Activated CD4-positive, alpha-beta T cell treated with anti-CD3 and anti-CD28 coated beads, Interleukin-2, amount 50 U/mL, for 1 hour (primary cell): ENCODE data around the gene MTNR1B.

Source experiments
- DNase-seq: peaks from one replicate; pipeline ENCODE4 v3.0.0-alpha.2; 2020

The MTNR1B gene

DNA sequence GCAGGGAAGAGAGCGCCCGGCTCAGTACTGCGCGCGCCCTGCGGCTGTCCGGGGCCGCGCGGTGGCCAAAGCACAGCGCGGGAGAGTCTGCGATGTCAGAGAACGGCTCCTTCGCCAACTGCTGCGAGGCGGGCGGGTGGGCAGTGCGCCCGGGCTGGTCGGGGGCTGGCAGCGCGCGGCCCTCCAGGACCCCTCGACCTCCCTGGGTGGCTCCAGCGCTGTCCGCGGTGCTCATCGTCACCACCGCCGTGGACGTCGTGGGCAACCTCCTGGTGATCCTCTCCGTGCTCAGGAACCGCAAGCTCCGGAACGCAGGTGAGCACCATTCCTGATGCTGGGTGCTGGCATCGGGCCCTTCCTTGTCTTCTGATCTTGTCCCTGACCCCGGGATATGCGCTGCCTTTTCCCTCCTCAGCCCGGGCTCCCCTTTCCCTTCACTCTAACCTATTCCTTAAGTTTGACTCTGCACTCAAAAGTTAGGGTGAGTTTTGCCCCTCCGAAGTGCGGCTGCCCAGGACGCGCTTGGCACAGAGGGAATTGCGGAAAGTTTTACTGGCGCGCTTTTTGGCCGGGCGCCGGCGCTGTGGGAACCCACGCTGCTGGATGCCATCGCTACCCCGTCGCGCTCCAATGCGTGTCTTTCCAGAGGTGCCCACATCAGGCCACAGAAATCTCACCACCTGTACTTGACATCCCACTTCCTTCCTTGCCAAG lies at the start of gene MTNR1B:
TSS of gene MTNR1B (plus strand) at position 18 of the 714 bp plus-strand sequence. CDS start at position 93, 75 bp downstream.
- DNase-seq, result no peak

DNA sequence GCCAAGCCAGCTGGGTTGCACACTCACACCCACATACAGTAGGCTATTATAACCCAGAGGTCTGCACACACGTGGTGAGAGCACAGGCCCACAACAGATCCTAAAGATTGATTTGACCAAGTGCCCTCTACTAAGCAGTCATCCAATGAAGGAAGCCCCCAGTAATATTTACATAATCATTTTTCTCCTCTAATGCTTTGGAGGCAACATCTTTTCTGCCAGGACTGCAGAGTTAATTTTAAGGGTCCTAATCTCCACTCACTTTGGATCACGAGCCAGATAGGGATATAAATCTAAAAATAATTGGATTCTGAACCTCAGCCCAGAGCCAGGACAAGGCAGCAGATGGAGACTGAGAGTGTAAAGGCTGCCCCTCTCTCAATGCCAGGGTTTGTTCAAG lies 49.1 kb upstream of the MTNR1B start:
- DNase-seq, result no peak

DNA sequence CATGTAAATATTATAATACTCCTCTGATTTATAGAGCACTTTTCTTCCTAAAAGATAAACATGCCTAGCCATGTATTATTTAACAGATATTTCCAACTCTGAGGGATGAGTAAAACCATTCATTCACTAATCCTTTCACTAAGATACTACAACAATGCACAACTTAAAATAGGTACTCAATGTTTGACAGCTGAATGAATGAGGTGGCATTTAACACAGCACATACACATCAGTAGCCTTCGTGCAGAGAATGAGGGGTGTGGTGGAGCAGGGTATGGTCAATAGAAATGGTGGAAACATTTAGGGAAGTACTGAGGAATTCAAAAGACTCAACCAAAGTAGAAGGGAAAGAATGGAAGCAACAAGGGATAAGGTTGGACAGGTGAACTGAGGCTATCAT lies 46.7 kb upstream of the MTNR1B start:
- DNase-seq, result no peak

DNA sequence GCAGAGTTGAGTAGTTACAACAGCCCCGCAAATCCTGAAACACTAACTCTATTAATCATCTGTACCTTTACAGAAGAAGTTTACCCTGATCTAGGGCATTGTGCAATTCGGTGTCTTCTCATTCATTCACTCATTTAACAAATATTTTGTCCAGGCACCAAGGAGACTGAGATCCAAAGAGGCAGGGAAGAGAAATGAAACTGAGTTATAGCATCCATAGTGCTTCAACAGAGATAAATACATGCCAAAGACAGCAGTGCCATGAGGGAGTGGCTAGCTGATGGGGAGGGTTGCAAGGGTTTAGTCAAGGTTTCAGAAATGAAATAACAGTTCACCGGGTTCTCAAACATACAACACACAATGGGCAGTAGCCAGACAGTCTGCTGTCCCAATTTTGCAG lies 40.2 kb upstream of the MTNR1B start:
- DNase-seq, result no peak

GRCh38 chr11:92929653-92930052 lies 39.8 kb upstream of the MTNR1B start:
- DNase-seq, result no peak

DNA sequence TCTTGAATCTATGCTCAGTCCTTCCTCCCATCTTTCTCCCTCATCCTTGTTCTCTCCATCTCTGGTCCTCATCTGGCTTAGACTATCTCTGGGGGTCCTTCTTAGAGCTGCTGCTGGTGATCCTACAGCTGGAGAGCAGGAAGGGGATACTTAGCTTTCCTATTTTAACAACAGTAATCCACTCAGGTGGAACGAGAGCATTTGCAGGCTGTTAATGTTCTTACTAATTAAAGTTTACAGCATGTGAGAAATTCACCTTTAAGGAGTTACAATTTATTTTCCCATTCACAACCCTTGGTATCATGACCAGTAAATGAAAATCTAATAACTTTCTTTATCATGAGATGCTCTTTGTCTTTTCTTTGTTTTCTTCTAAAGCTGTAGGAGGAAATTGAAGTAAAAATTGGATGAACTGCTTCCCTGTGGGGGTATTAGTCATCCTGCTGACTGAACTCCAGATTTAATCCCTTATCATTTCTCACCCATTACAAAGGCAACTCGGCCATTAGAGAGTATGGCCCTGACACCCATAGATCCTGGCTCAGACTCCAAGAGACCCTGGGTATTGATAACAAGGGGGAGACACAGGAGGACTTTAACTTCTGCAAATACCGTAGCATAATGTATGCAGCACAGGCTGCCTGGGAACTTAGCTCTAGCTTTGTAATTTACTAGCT lies 37.6 kb upstream of the MTNR1B start:
- no peak for DNase-seq

DNA sequence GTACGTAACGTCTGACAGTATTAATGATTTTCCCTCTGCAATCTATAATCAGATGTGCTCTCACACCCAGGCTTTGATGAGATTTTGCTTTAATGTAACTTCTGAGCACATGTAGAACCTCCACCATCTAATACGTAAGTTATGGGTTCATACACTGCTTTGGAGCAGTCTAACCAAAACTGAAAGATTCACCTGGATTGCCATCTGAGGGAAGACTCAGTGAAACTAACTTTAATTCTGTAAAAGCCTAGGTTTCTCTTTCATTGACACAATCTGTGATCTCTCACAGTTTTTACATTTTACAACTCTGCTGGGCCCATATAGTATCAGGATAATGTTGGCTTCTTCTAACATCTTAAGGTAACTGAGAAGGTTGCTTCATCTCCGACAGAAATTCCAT lies 30.1 kb upstream of the MTNR1B start:
- no peak for DNase-seq

GRCh38 chr11:92941676-92942571 lies 27.5 kb upstream of the MTNR1B start:
- DNase-seq, result no peak

GRCh38 chr11:92946707-92947106 lies 22.7 kb upstream of the MTNR1B start:
- DNase-seq, result no peak

DNA sequence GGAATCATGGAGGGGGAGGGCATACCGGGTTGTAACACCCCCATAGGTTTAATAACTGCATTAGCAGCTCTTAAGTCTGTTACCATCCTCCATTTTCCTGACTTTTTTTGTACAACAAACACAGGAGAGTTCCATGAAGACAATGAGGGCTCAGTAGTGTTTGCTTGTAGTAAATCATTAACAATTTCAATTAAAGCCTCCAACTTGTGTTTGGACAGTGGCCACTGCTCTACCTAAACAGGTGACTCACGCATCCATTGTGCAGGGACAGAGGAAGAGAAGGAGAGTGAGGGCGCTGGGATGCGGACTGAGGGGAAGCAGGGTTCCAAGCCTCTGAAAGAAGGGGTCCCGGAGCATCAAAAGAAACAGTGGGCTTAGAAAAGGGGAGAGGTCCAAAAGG lies 21.3 kb upstream of the MTNR1B start:
- no peak for DNase-seq

DNA sequence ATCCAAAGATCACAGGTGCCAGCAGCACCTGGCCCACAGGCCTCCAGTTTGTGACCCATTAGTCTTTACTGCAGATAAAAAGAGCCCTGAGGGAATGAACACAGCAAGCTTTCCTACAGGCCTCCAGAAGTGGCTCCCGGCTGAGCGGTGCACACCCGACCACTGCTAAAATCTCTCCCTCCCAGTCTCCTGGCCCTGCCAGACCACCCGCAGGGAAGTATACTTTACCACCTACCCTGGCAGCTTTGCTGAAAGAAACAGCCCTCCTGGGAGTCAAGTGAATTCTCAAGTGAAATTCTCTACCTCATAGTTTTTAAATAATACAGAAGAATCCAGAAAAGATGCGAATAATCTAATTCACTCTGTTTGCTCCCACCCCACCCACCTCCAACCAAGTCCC lies 15.4 kb upstream of the MTNR1B start:
- DNase-seq, result no peak

GRCh38 chr11:92955860-92956259 lies 13.6 kb upstream of the MTNR1B start:
- DNase-seq, result no peak

DNA sequence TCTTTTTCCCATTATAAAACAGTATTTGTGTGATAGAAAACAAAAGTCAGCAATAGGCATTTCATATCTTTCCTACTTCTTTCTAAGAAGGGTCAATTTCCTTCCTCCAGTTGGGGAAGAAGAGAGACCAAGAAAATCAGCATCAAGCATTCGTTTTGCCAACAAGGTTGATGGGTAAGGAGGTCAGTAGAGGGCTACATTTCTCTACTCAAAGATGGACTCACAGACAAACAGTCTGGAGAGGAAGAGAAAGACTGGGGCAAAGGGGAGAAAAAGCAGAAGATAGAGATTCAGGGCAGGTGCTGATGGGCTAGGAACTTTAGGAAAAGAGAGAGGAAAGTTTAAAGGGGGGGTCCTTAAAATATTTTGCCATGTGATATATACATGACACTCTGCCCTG lies 8.6 kb upstream of the MTNR1B start:
- no peak for DNase-seq

GRCh38 chr11:92962446-92962845 lies 7.0 kb upstream of the MTNR1B start:
- DNase-seq, result no peak

GRCh38 chr11:92964471-92964870 lies 5.0 kb upstream of the MTNR1B start:
- no peak for DNase-seq

GRCh38 chr11:92965196-92965595 lies 4.3 kb upstream of the MTNR1B start:
- no peak for DNase-seq

DNA sequence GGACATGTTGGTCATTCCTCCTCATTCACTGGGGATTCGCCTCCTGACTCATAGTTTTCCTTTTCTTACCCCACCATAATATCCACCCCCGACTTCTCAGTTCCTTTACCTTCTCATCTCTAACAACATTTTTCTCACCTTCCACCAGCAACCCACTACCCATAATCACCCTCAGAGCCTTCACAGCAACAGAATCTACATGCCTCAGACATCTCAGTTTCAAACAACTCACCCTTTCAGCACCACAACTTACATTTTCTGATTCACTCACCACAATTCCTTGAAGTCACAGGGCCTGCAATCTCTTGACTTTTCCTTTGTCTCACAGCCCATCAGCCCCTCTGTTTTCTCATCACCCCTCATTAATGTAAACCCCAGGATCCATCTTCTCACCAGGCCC lies 2.3 kb upstream of the MTNR1B start:
- DNase-seq, result no peak

DNA sequence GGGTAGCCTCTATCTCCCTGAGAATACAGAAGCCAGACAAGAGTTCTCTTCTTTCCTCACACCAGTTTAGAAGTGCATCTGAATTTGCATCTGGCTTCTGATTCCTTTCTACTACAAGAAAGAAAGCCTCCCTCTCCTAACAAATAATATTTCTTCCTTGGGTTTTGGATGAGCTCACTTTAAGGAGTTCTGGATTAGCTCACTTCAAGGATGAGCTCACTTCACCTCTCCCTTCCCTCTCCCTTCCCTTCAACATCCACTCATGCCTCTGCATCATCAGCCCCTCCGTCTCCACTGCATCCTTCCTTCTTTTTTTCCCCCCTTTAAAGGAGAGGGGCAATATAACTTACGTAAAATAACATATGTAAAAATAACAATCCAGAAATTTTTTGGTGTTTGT lies 1.6 kb upstream of the MTNR1B start:
- no peak for DNase-seq

DNA sequence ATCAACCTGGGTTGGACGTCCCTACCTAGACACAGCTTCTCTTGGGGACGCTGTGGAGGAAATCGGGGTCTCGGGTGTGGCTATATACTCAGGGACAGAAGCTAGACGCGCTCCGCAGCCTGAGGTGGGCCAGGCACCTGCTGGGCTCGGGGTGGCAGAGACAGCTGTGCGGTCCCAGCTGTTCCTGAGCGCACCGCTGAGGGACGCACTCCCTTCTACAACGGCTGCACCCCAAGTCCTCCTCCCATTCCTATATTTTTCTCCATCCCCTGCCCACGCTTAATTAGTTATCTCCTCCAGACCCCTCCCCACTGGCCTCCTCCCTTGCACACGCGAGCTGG lies 188 bp upstream of the MTNR1B start:
- DNase-seq, result no peak

DNA sequence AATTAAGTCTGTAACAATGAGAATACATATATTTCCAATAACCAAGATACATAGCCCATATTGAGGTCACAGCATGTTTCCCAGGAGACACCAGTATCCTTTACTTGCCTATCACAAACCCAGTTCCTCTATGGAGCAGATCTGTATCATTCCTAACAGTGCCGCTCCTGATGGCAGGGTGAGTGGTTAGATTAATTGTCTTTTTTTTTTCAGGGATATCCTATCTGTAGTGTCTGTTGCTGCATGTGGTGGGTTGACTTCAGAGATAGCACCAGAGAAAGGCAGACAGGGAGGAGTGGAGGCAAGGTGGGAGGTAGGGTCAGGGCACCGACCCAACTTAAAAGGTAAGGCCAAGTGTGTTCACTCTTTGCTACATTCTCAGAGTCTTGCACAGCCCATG lies 2.8 kb downstream of the MTNR1B start:
- no peak for DNase-seq

GRCh38 chr11:92975285-92975684 lies 5.8 kb downstream of the MTNR1B start:
- DNase-seq, result no peak

GRCh38 chr11:92976681-92977080 lies 7.2 kb downstream of the MTNR1B start:
- no peak for DNase-seq

GRCh38 chr11:92977401-92977800 lies 8.0 kb downstream of the MTNR1B start:
- no peak for DNase-seq
